Lung (tissue), 12 donors: ENCODE measurements around the gene CAST. TPM values are rescaled to one million over a fixed set of nuclear protein-coding genes. Genes with fewer than 3 reads are reported as not detected.

Source experiments
- ATAC-seq: fragments of 200-7000 bp; cut with Tn5 transposase; one replicate; pipeline ENCODE4 v1.9.1; 2020; ENCODE audit warnings: moderate number of reproducible peaks; ENCODE audit not compliant: insufficient read depth, low FRiP score
- DNase-seq, 3 donors: peaks; one replicate each; pipeline ENCODE4 v3.0.0-alpha.2; 2013 to 2017
- H3K27ac ChIP-seq, 2 donors: one replicate each; pipeline ENCODE4 v1.5.1; 2013; ENCODE audit warnings: mild to moderate bottlenecking in 2 of 2, moderate library complexity in 2 of 2, control low read depth in 1 of 2, inconsistent platforms in 1 of 2, low read depth in 1 of 2, low read length in 1 of 2
- H3K27me3 ChIP-seq, 3 donors: one replicate each; pipeline ENCODE4 v1.5.1; 2013; ENCODE audit warnings: low read length in 2 of 3; ENCODE audit not compliant: control insufficient read depth in 3 of 3, insufficient read depth in 3 of 3
- H3K36me3 ChIP-seq, 4 donors: one replicate each; pipeline ENCODE4 v1.5.1; 2013; ENCODE audit warnings: low read length in 4 of 4, mild to moderate bottlenecking in 1 of 4, moderate library complexity in 1 of 4; ENCODE audit not compliant: control insufficient read depth in 4 of 4, insufficient read depth in 4 of 4
- H3K4me1 ChIP-seq, 5 donors: one replicate each; pipeline ENCODE4 v1.5.1; 2013; ENCODE audit warnings: low read length in 5 of 5, mild to moderate bottlenecking in 2 of 5, moderate library complexity in 1 of 5; ENCODE audit not compliant: control insufficient read depth in 5 of 5, insufficient read depth in 5 of 5
- H3K4me3 ChIP-seq: one replicate; pipeline ENCODE4 v1.5.1; 2013; ENCODE audit warnings: mild to moderate bottlenecking, control low read depth, moderate library complexity
- H3K9ac ChIP-seq, 2 donors: one replicate each; pipeline ENCODE4 v1.5.1; 2013; ENCODE audit warnings: low read length in 2 of 2, control low read depth in 1 of 2; ENCODE audit not compliant: insufficient read depth in 1 of 2
- H3K9me3 ChIP-seq, 4 donors: one replicate each; pipeline ENCODE4 v1.5.1; 2013; ENCODE audit warnings: low read length in 3 of 4, mild to moderate bottlenecking in 1 of 4, moderate library complexity in 1 of 4; ENCODE audit not compliant: control insufficient read depth in 4 of 4, insufficient read depth in 3 of 4
- CTCF ChIP-seq: IDR thresholded peaks from 2 replicates; pipeline ENCODE4 v1.5.1; 2012; ENCODE audit warnings: mild to moderate bottlenecking; ENCODE audit errors: control extremely low read depth, extremely low read depth
- WGBS, 2 donors: extraction: QIAGEN DNeasy Blood & Tissue Kit; methylation state at CpG; one replicate each; pipeline ENCODE4 v1.1.7; 2013; 5-methylcytosine and 5-hydroxymethylcytosine counted together
- polyA plus RNA-seq, 2 donors: library from polyadenylated mRNA; stranded (reverse); fragments of 200-250 nt; gene quantifications; one replicate each; pipeline ENCODE4 v1.2.1, GENCODE V29; 2013
- total RNA-seq, 2 donors: library from RNA; depleted of rRNA in 1 of 2; stranded (reverse); fragments of >200 nt in 1 of 2; gene quantifications; one replicate each; pipeline ENCODE4 v1.2.1, GENCODE V29; 2014 to 2021
- donor health status: control.
- donor health status: control.
- donor health status: Bipolar disorder and iron deficiency.
- donor health status: healthy.
- donor health status: DM: yes; HTN: yes; CAD: no.

The CAST gene
- total and polyA plus RNA-seq, 4 donors: 84.8 to 279 (median 184) TPM

- WGBS, 2 donors: 71 to 92% methylated on average over 4 of the region's 4 CpGs
- no peak for DNase-seq
- no peak for TF ChIP-seq CTCF
- Histone ChIP-seq H3K4me1 (peaks cover 0 to 23% (median 6%) of the 10 kb centered on the region in 5 donors), H3K36me3 (peaks cover 0 to 23% (median 5%) of the 10 kb centered on the region in 4 donors), H3K27me3 (no peaks in the 10 kb centered on the region), H3K9ac (no peak overlapping the region), H3K4me3 (no peak overlapping the region), H3K27ac (no peak overlapping the region), H3K9me3 (no peaks in the 10 kb centered on the region)
- no peak for ATAC-seq
Measured at GRCh38 chr5:96726802-96727201, 64.6 kb downstream of the CAST start.

- Histone ChIP-seq H3K27ac (no peak overlapping the region), H3K4me3 (no peak overlapping the region), H3K4me1 (peaks cover 0 to 15% (median 2%) of the 10 kb centered on the region in 5 donors), H3K9me3 (no peaks in the 10 kb centered on the region), H3K36me3 (peaks cover 0 to 21% (median 7%) of the 10 kb centered on the region in 4 donors), H3K9ac (no peak overlapping the region), H3K27me3 (no peaks in the 10 kb centered on the region)
- no peak for TF ChIP-seq CTCF
- ATAC-seq (no peak), DNase-seq (no peak)
Measured at GRCh38 chr5:96729156-96729555, 67.0 kb downstream of the CAST start.

GRCh38 chr5:96730586-96730985, 68.4 kb downstream of the CAST start:
- no peak for ATAC-seq
- peaks cover 0 to 16% (median 5%) of the 10 kb centered on the region in 5 donors for H3K4me1 ChIP-seq
- no peak overlapping the region for H3K27ac ChIP-seq
- H3K9me3 ChIP-seq: no peaks in the 10 kb centered on the region
- WGBS, 2 donors: 86 to 91% methylated on average over 6 of the region's 6 CpGs
- H3K27me3 ChIP-seq: no peaks in the 10 kb centered on the region
- no peak overlapping the region for H3K9ac ChIP-seq
- H3K4me3 ChIP-seq: no peak overlapping the region
- peaks cover 0 to 15% (median 9%) of the 10 kb centered on the region in 4 donors for H3K36me3 ChIP-seq
- TF ChIP-seq CTCF: no peak
- DNase-seq: no peak

- Histone ChIP-seq H3K27ac (peak overlapping the region in 1 of 2 donors; percentile 36), H3K27me3 (no peaks in the 10 kb centered on the region), H3K4me3 (no peak overlapping the region), H3K9ac (no peak overlapping the region), H3K4me1 (peaks cover 0 to 7% (median 4%) of the 10 kb centered on the region in 5 donors), H3K36me3 (peaks cover 3 to 25% (median 13%) of the 10 kb centered on the region in 4 donors), H3K9me3 (no peaks in the 10 kb centered on the region)
- DNase-seq (peak; percentile 51 to 75 (median 56)), ATAC-seq (peak; percentile 84)
- WGBS, 2 donors: 82 to 88% methylated on average over 7 of the region's 7 CpGs
- no peak for TF ChIP-seq CTCF
Measured at GRCh38 chr5:96733771-96734500, 71.8 kb downstream of the CAST start.
